Measurements from ENCODE around the gene OR2T11. TPM values are rescaled to one million over a fixed set of nuclear protein-coding genes. Genes with fewer than 3 reads are reported as not detected.
"Not testable (repeated sequence)": the region's sequence is repeated elsewhere in the genome, so short reads cannot be mapped to it uniquely, and the experiment has no call there.

OR2T11 gene
- total and polyA plus RNA-seq, 5 donors from 2014 or later, result not detected

GRCh38 chr1:248645178-248645577 is 10.3 kb upstream of the OR2T11 start, which contains the start of gene OR2T35:
Gene OR2T35 (minus strand): TSS chr1:248645278. CDS start chr1:248639258, 6,020 bp downstream.
- H3K4me3 Mint-ChIP-seq; H3K9me3 ChIP-seq (ENCODE audit: control insufficient read depth in 2 of 2, low read length in 2 of 2); H3K4me1 Mint-ChIP-seq; H3K4me3 ChIP-seq (ENCODE audit: low read depth, low read length); H3K36me3 ChIP-seq (ENCODE audit: control insufficient read depth, insufficient read depth, low read length); H3K27ac Mint-ChIP-seq; H3K4me1 ChIP-seq (ENCODE audit: control insufficient read depth, insufficient read depth, low read length, poor library complexity, severe bottlenecking); DNase-seq; H3K9me3 Mint-ChIP-seq; H3K27me3 ChIP-seq (ENCODE audit: control insufficient read depth, insufficient read depth, low read length); H3K36me3 Mint-ChIP-seq; ATAC-seq (ENCODE audit: low read depth in 2 of 2); H3K27ac ChIP-seq (ENCODE audit: insufficient read depth, low read length, poor library complexity, severe bottlenecking); H3K27me3 Mint-ChIP-seq: not testable (repeated sequence)

GRCh38 chr1:248642971-248643651 is 8.2 kb upstream of the OR2T11 start:
- not testable (repeated sequence) for H3K36me3 ChIP-seq (ENCODE audit: control insufficient read depth, insufficient read depth, low read length); H3K9me3 ChIP-seq (ENCODE audit: control insufficient read depth in 2 of 2, low read length in 2 of 2); DNase-seq; H3K36me3 Mint-ChIP-seq; H3K27ac Mint-ChIP-seq; H3K27ac ChIP-seq (ENCODE audit: insufficient read depth, low read length, poor library complexity, severe bottlenecking); H3K4me1 Mint-ChIP-seq; H3K27me3 ChIP-seq (ENCODE audit: control insufficient read depth, insufficient read depth, low read length); H3K4me1 ChIP-seq (ENCODE audit: control insufficient read depth, insufficient read depth, low read length, poor library complexity, severe bottlenecking); ATAC-seq (ENCODE audit: low read depth in 2 of 2); H3K4me3 ChIP-seq (ENCODE audit: low read depth, low read length); H3K9me3 Mint-ChIP-seq; H3K27me3 Mint-ChIP-seq; H3K4me3 Mint-ChIP-seq

- H3K27me3 Mint-ChIP-seq, result not testable (repeated sequence)
These were observed 6.7 kb upstream of the OR2T11 start for GRCh38 chr1:248641583-248641982.

GRCh38 chr1:248640906-248641305 is 6.0 kb upstream of the OR2T11 start:
- H3K9me3 Mint-ChIP-seq; H3K36me3 Mint-ChIP-seq; H3K27ac ChIP-seq (ENCODE audit: insufficient read depth, low read length, poor library complexity, severe bottlenecking); H3K4me3 ChIP-seq (ENCODE audit: low read depth, low read length); H3K4me3 Mint-ChIP-seq; DNase-seq; ATAC-seq (ENCODE audit: low read depth in 2 of 2); H3K27me3 Mint-ChIP-seq; H3K4me1 Mint-ChIP-seq; H3K27me3 ChIP-seq (ENCODE audit: control insufficient read depth, insufficient read depth, low read length); H3K4me1 ChIP-seq (ENCODE audit: control insufficient read depth, insufficient read depth, low read length, poor library complexity, severe bottlenecking); H3K27ac Mint-ChIP-seq; H3K36me3 ChIP-seq (ENCODE audit: control insufficient read depth, insufficient read depth, low read length); H3K9me3 ChIP-seq (ENCODE audit: control insufficient read depth in 2 of 2, low read length in 2 of 2): not testable (repeated sequence)

More at GRCh38 chr1:248641583-248641982, 6.7 kb upstream of the OR2T11 start:
- not testable (repeated sequence) for H3K36me3 ChIP-seq (ENCODE audit: control insufficient read depth, insufficient read depth, low read length); ATAC-seq (ENCODE audit: low read depth in 2 of 2); H3K4me1 ChIP-seq (ENCODE audit: control insufficient read depth, insufficient read depth, low read length, poor library complexity, severe bottlenecking); H3K27me3 ChIP-seq (ENCODE audit: control insufficient read depth, insufficient read depth, low read length); H3K27ac Mint-ChIP-seq; H3K4me1 Mint-ChIP-seq; H3K9me3 Mint-ChIP-seq; H3K9me3 ChIP-seq (ENCODE audit: control insufficient read depth in 2 of 2, low read length in 2 of 2); H3K4me3 ChIP-seq (ENCODE audit: low read depth, low read length); H3K4me3 Mint-ChIP-seq; H3K36me3 Mint-ChIP-seq; DNase-seq; H3K27ac ChIP-seq (ENCODE audit: insufficient read depth, low read length, poor library complexity, severe bottlenecking)

- not testable (repeated sequence) for H3K4me3 Mint-ChIP-seq; H3K27ac ChIP-seq (ENCODE audit: insufficient read depth, low read length, poor library complexity, severe bottlenecking); H3K36me3 Mint-ChIP-seq; ATAC-seq (ENCODE audit: low read depth in 2 of 2); H3K27me3 Mint-ChIP-seq; H3K9me3 Mint-ChIP-seq; H3K4me3 ChIP-seq (ENCODE audit: low read depth, low read length); H3K27me3 ChIP-seq (ENCODE audit: control insufficient read depth, insufficient read depth, low read length); H3K4me1 Mint-ChIP-seq; H3K9me3 ChIP-seq (ENCODE audit: control insufficient read depth in 2 of 2, low read length in 2 of 2); H3K36me3 ChIP-seq (ENCODE audit: control insufficient read depth, insufficient read depth, low read length); H3K4me1 ChIP-seq (ENCODE audit: control insufficient read depth, insufficient read depth, low read length, poor library complexity, severe bottlenecking); H3K27ac Mint-ChIP-seq; DNase-seq
These were observed 4.8 kb upstream of the OR2T11 start for GRCh38 chr1:248639652-248640051.

- not testable (repeated sequence) for H3K36me3 Mint-ChIP-seq; H3K27me3 ChIP-seq (ENCODE audit: control insufficient read depth, insufficient read depth, low read length); H3K4me1 ChIP-seq (ENCODE audit: control insufficient read depth, insufficient read depth, low read length, poor library complexity, severe bottlenecking); H3K4me1 Mint-ChIP-seq; H3K27ac ChIP-seq (ENCODE audit: insufficient read depth, low read length, poor library complexity, severe bottlenecking); ATAC-seq (ENCODE audit: low read depth in 2 of 2); DNase-seq; H3K9me3 Mint-ChIP-seq; H3K4me3 ChIP-seq (ENCODE audit: low read depth, low read length); H3K4me3 Mint-ChIP-seq; H3K27me3 Mint-ChIP-seq; H3K36me3 ChIP-seq (ENCODE audit: control insufficient read depth, insufficient read depth, low read length); H3K9me3 ChIP-seq (ENCODE audit: control insufficient read depth in 2 of 2, low read length in 2 of 2); H3K27ac Mint-ChIP-seq
These were observed 1.7 kb upstream of the OR2T11 start for GRCh38 chr1:248636612-248637011.

GRCh38 chr1:248631354-248632008 is 3.4 kb downstream of the OR2T11 start:
- Histone ChIP-seq H3K27ac (ENCODE audit: insufficient read depth, low read length, poor library complexity, severe bottlenecking) (no peak overlapping the region), H3K36me3 (ENCODE audit: control insufficient read depth, insufficient read depth, low read length) (no peaks in the 10 kb centered on the region), H3K27me3 (ENCODE audit: control insufficient read depth, insufficient read depth, low read length) (no peaks in the 10 kb centered on the region), H3K9me3 (ENCODE audit: control insufficient read depth in 2 of 2, low read length in 2 of 2) (no peaks in the 10 kb centered on the region), H3K4me1 (ENCODE audit: control insufficient read depth, insufficient read depth, low read length, poor library complexity, severe bottlenecking) (no peaks in the 10 kb centered on the region), H3K4me3 (ENCODE audit: low read depth, low read length) (no peak overlapping the region)
- peaks cover 4% of the 10 kb centered on the region for H3K27me3 Mint-ChIP-seq
- no peaks in the 10 kb centered on the region for H3K4me1 Mint-ChIP-seq
- no peaks in the 10 kb centered on the region for H3K9me3 Mint-ChIP-seq
- no peak overlapping the region for H3K4me3 Mint-ChIP-seq
- no peaks in the 10 kb centered on the region for H3K36me3 Mint-ChIP-seq
- H3K27ac Mint-ChIP-seq, result no peak overlapping the region
- no peak for ATAC-seq (ENCODE audit: low read depth in 2 of 2)
- DNase-seq, result no peak

- no peak for ATAC-seq (ENCODE audit: low read depth in 2 of 2)
- no peaks in the 10 kb centered on the region for H3K36me3 ChIP-seq (ENCODE audit: control insufficient read depth, insufficient read depth, low read length)
- no peaks in the 10 kb centered on the region for H3K9me3 Mint-ChIP-seq
- H3K27ac Mint-ChIP-seq, result no peak overlapping the region
- H3K27me3 Mint-ChIP-seq, result peaks cover 4% of the 10 kb centered on the region
- no peak overlapping the region for H3K4me3 Mint-ChIP-seq
- no peak overlapping the region for H3K27ac ChIP-seq (ENCODE audit: insufficient read depth, low read length, poor library complexity, severe bottlenecking)
- H3K27me3 ChIP-seq (ENCODE audit: control insufficient read depth, insufficient read depth, low read length), result no peaks in the 10 kb centered on the region
- H3K4me3 ChIP-seq (ENCODE audit: low read depth, low read length), result no peak overlapping the region
- H3K9me3 ChIP-seq (ENCODE audit: control insufficient read depth in 2 of 2, low read length in 2 of 2), result no peaks in the 10 kb centered on the region
- no peaks in the 10 kb centered on the region for H3K36me3 Mint-ChIP-seq
- H3K4me1 ChIP-seq (ENCODE audit: control insufficient read depth, insufficient read depth, low read length, poor library complexity, severe bottlenecking), result no peaks in the 10 kb centered on the region
- no peaks in the 10 kb centered on the region for H3K4me1 Mint-ChIP-seq
- no peak for DNase-seq
These were observed 4.3 kb downstream of the OR2T11 start for GRCh38 chr1:248630551-248630950.
